NCI-H2171 (cell line): ENCODE data around the gene TF.

Source experiments
- DNase-seq: peaks from one replicate; lab custom pipeline; 2025; lab: John Stamatoyannopoulos, UW

TF gene

DNA sequence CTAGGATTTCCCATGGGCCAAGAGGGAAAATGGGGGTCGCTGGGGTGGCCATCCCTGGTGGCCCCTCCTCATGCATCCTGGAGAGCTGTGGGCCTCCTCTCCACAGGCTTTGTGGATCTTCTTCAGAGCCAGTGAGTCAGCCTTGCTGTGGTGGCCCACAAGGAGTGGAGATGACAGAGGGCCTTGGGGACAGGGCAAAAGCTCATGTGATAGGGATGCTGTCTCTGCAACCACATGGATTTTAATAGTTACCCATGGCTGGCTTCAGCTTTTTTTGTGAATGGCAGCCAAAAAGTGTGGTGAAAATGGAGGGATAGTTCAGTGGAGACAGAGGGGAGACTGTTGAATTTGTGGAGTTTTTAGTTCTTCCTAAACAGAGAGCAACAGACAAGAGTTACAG lies 1.2 kb downstream of the TF start:
- no peak for DNase-seq

DNA sequence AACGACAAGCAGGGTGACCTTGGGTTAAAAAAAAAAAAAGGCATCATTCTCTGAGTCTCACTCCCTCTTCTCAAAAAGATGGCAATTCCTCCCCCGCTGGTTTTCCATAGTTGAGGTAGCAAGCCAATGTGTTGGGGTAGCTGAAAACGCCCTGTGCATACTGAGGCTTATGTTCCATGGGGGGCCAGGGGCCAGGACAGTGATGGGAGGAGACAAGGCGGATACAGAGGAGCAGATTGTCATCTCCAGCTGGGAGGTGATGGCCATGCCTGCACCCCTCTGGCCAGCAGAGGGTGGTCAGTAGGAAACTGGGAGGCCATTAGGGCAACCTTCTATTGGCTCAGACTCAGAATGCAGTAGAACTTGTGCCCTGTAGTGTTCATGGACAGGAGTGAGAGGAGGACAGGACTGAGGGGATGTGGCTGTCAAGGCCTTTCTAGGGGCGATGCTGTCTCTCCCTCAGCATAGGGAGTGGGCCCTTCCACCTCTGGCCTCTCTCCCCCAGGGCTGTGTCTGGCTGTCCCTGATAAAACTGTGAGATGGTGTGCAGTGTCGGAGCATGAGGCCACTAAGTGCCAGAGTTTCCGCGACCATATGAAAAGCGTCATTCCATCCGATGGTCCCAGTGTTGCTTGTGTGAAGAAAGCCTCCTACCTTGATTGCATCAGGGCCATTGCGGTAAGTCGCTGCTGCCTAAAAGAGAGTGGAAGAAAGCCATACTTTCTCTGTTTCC lies 1.9 kb downstream of the TF start:
- DNase-seq: no peak

DNA sequence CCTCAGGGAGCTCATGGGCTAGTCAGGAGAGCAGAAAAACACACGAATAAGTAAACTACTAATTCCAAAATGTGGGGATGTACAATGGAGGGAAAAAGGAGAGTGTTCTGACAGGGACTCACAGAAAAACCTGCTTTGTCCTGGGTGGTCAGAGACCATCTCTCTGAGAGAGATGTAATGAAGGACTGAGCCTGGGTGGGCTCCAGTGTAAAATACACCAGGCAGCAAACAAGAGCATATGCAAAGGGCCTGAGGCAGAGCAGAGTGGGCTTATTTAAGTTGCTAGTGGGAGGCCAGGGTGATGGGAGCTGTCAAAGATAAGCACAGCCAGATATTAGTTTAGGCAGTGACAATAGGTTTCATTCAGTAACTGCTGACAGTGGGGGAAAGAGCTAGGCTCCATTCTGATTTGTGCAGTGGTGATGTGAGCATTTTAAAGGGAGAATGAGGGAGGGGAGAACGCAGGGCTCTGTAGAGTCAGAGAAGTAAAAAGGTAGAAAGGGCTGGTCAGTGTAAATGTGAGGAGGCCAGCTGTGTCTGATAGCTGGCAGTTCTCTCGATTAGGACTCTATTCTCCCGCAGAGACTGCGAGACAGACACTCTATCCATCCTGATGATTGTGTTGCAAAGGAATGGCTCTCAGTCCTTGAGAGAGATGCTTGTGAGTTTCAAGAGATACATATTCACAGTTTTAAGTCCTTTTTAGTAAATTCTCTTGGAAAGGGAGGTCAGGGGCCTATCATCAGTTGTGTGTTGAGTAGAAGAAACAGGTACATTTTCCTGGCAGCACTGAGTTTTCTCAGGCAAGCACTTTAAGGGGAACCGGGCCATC lies 3.5 kb downstream of the TF start:
- no peak for DNase-seq

DNA sequence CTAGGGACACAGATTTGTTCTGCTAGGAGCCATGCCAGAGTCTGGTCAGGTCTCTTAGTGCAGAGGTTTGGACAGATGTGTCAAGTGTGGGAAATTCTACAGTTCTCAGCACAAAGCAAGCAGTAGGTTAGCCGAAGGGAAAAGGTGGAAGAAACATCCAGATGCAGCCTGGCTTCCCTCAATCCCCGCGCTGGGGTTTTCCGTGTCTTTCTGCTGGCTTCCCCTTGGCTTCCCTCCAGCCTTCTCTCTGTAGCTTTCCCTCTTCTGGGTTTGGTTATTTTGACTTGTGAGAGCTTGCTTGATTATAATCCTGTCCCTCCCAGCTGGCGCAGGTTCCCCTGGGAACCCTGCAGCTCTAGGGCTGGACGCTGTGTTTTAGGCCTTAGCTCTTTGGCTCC lies 4.1 kb downstream of the TF start:
- DNase-seq: peak; percentile 34

DNA sequence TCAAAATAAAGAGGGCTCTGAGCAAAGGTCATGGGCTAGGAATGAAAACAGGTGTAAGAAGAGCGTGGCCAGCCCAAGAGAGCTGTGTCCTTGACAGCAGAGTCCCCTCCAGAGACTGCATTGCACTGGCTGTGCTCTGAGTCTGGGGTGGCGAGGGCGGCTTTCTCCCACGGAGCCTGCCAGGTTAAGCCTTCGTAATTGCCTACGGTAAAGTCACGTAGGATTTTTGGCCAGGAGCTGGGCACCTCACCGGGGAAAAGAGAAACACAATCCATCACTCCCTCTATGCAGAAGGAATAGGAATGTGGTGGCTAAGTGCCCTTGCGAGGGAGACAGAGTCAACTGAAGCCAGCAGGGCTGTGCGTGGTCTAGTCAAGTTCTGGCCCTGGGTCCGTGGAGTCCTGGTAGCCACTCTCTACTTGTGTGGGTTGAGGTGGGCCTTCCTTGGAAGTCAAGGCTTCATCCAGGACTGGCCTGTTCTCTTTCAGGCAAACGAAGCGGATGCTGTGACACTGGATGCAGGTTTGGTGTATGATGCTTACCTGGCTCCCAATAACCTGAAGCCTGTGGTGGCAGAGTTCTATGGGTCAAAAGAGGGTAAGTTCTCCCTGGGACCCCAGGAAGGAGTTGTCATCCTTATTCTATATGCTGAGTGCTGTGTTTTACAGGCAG lies 7.0 kb downstream of the TF start:
- no peak for DNase-seq

DNA sequence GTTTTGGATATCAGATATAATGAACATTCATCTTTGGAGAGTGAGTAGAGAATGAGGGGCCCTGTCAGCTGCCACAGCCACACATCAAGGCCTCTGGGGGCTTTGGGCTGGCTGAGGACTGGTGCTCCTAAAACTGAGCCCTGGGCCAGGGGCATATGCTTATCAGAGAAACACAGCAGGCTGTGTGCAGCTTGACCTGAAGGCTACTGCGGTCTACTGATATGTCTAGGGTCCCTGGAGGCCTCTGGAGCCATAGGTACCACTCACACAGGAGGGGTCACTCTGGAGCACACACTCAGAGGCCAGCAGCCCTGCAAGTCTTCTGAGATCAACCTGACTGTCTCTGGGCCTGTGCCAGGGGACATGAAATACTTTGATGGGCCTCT lies 7.6 kb downstream of the TF start:
- DNase-seq: no peak

DNA sequence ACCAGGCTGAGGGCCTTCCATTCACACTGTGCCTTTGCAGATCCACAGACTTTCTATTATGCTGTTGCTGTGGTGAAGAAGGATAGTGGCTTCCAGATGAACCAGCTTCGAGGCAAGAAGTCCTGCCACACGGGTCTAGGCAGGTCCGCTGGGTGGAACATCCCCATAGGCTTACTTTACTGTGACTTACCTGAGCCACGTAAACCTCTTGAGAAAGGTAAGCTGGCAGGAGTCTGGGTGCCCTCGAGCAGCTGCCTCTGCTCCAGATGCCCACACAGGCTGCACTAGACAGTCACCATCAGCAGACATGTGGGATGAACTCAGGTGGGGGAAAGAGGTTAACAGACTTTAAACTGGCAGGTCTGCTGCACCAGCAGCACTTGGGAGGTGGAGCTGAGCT lies 8.3 kb downstream of the TF start:
- no peak for DNase-seq

DNA sequence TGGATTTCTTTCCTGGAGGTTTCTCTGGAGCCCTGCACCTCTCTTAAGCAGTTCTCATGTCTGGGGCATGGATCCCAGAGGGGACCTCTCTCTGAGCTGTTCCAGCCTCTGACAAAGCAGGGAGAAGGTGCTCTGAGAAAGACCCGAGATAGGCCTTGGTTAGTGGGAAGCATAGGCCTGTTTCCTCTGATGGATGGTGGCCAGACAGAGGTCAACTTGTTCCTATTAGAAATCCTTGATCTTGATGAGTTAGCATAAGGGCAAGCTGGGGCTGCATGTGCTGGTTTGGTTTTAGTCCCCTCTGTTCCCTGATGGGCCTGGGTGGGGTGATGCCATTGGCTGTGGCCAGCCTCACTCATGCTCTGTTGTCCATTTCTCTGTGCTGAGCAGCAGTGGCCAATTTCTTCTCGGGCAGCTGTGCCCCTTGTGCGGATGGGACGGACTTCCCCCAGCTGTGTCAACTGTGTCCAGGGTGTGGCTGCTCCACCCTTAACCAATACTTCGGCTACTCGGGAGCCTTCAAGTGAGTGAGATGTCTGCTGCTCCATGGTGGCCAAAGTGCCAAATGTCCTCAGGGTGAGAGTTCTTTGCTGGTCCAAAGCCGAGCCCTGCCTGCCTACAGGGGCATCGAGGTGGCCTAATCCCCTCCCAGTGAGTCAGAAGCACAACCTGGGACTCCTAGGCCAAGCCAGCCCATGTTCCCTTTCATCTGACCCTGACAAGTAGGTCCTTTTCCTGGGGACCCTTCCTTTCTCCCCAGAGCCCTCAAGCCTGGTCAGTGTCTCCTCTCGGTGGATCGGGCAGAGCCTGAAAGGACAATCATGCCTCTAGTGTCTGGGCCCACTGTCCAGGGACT lies 9.0 kb downstream of the TF start:
- no peak for DNase-seq

DNA sequence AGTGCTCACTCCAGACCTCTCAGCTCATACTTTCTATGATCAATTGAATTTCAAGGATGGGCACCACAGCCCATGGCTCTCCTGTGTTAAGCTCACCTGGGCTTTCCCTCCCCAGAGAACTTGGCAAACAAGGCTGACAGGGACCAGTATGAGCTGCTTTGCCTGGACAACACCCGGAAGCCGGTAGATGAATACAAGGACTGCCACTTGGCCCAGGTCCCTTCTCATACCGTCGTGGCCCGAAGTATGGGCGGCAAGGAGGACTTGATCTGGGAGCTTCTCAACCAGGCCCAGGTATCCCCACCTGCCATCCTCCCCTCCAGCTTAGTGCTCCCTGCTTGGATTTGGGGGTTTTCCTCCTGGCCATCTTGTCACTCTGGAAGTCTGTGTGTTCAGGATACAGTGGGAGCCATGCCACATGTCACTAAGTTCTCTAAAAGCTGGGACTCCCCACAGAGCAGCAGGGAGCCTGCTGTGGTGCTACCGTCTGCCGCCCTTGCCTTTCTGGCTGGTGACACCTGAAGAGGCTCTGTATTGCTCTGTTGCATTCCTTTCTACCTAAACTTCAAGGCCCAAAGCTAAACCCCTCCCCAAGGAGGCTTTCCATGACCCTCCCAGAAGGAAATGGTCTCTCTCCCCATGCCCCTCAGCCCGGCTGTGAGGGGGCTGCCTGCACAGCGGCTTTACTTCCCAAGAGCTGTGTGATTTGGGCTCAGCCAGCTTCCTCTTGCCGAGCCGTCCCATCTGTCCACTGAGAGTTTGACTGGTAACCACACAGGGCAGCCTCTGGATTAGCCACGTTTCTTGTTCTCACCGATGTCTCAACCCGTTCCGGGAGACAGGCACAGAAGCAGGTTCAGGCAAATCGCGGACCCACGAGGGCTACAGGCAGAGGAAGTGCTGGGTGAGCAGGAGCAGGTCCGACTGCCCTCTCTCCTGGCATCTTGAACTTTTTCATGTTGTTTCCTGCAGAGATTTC lies 10.8 kb downstream of the TF start:
- no peak for DNase-seq

DNA sequence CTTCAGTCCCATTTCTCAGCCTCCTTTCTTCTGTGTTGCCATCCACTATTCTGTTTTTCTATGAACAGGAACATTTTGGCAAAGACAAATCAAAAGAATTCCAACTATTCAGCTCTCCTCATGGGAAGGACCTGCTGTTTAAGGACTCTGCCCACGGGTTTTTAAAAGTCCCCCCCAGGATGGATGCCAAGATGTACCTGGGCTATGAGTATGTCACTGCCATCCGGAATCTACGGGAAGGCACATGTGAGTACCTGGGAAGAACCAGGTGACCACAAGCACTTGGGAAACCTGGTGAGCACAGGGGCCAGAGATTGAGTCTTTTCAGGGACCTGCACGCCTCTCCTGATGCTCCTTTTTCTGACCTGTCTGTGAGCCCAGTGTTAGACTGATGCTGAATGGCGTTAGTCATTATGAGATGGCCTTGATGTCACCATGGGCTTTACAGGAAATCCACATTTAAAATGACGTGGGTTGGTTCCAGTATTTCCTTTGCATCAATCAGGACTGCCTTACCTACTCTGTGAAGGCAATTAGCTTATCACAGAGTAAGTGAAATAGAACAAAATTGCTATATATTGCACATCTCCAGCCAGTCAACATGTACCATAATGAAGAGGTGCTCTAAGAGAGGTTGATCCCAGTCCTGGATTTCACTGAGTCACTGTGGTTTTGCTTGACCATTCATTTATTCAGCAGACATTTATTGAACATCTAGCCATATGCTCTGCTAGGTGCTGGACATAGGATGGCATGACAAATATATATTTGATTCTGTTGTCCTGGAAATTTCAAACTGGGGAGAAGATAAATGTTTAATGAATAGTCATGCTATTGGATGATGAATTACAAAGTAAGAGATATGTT lies 11.7 kb downstream of the TF start:
- DNase-seq: no peak

DNA sequence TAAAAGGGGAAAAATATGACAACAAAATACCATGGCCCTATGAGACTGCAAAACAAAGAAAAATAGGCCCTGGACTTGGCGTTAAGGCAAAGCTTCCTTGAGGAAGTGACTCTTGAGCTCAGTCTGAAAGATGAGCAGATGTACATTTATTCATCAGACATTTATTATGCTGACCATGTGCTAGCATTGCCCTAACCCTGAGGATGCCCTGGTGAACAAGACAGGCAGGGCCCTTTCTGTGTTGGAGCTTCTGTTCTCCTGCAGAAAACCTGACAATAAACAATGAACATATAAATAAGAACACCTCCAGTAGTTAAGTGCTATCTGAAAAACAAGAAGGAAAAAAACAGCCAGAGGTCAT lies 12.4 kb downstream of the TF start:
- no peak for DNase-seq

DNA sequence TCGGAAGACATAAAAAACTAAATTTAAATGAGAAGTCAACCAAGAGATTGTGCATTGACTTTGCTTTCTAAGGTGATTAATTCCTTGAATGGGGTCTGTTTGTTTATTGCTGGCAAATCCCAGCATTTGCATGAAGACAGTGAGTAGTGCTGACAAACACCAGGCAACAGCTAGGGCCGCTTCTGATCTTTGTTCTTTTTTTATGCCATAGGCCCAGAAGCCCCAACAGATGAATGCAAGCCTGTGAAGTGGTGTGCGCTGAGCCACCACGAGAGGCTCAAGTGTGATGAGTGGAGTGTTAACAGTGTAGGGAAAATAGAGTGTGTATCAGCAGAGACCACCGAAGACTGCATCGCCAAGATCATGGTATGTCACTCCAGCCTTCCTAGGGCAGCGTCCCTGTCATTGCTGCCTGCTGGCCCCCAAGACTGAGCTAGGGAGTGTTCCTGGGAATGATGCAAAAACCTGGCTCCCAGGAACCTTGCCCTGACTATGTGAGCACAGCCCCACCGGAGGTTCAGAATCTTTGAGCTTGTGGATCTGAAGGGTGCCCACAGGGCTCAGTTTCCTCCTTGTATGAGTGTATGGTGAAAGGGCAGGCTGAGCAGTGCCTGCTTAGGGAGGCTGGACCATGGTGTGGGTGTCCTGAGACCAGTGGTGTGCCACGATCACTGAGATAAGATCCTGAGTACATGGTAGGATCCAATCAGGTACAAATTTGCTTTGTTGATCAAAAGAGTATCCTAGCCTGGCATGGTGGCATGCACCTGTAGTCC lies 13.0 kb downstream of the TF start:
- no peak for DNase-seq

DNA sequence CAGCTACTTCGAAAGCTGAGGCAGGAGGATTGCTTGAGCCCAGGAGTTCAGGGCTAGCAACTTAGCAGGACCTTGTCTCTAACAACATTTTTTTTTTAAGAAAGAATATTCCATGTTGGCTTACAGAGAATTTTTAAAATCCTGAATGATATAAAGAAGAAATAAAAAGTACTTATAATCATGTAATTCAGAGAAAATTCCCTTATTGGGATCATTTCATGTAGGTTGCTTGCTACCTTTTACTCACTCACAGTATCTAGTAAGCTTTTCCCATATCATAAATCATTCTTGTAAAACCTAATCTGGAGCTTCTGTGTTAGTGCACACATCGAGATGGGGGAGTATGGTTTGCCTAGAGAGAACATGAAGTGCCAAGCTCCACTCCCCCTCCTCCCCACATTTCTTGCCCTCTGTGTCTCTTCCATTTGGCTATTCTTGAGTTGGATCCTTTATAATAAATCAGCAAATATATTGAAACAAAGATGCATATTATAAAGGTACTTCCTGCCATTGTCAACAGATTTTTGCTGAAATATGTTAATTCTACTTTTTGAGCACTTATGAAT lies 13.6 kb downstream of the TF start:
- DNase-seq: no peak

DNA sequence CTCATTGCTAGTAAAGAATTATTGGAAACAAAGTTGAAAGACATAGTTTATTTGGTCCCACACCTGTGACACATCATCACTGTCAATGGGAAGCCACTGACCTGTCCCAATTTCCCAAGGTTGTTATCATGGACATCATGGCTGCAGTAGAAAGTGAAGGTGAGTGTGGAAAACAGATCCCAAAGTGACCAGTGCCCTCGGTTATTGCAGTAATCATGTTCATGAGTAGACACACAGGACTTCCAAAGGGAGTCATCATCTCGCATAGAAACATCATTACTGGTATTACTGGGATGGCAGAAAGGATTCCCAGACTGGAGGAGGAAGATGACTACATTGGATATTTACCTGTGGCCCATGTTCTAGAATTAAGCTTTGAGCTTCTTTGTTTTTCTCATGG lies 14.7 kb downstream of the TF start:
- DNase-seq: no peak

DNA sequence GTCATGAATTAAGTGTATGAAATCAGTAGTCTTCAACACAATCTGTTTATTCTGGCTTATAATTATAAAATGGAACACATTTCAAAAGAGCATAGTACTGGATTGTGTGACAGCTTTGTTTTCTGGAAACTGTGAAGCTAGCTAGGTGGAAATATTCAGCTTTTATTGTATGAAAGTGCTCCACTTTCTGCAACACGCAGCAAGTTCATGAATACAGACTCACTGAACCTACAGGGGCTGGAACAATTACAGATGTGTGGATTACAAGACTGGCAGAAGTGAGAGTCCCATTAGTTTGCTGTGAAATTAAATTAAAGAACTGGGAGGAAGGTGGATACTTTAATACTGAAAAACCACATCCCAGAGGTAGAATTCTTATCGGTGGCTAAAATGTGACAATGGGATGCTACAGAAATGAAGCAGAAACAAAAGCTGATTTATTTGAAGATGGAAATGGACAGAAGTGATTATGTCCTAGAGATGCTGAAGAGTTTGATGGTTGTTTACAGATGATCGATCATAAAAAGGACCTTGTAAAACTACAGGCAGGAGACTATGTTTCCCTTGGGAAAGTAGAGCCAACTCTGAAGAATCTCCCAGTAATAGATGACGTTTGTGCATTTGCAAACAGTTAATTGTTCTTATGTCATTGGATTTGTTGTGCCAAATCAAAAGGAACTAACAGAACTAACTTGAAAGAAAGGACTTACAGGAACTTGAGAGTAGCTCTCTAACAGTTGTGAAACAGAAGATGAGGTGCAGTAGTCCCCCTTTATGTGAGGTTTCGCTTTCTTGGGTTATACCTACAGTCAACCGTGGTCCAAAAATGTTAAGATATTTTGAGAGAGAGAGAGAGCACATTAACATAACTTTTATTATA lies 15.7 kb downstream of the TF start:
- DNase-seq: no peak

DNA sequence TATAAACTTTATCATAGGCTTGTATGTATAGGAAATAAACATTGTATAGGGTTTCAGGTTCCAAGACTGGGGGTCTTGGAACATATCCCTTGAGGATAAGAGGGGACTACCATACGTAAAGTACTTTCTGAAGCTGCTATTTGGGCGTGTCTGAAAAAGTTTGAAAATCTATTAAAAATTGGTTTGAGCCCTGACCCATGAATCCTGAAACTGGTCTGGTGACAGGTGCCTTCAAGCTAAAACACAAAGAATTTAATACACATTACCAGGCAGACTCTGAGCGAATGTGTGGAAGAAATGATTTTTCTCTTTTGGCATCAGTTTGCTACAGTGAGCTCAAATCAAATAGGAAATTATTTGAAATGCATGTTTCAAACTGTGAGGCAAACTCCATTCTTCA lies 16.3 kb downstream of the TF start:
- no peak for DNase-seq

DNA sequence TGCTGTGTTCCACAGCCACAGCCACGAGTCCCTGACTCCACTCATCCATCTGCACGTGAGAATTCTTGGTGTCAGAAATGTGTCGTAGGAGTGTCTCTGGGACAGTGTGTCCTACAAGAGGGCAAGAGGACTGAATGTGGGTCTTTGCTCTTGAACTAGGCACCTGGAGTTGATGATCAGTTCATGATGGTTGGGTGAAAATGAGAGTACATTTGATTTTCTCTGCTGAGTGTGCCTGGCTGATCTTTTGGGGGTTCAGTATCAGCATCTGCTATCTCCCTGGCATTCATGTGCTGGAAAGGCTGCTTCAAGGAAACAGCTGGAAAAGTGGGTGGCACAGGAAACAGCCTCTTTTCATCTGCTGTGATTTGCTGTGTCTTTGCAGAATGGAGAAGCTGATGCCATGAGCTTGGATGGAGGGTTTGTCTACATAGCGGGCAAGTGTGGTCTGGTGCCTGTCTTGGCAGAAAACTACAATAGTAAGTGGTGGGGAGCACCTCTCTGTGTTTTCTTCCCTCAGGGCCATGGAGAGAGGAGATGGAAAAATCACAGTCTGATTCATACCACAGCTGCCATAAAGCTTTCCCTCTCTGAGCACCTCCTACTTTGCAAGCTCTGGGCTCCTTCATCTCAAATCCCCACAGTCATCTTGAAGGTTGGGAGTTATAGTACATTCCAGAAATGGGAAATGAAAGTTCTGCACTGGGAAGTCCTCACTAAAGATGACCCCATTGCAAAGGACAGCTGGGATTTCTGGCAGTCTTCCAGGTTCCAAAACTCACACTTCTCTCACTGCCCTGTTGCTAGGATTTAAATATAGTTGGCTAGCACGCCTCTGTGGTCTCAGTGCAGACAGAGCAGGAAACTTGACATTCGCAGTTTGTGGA lies 17.8 kb downstream of the TF start:
- DNase-seq: no peak
